Ascending aorta (tissue), 2 donors: Measurements from ENCODE around the gene DDX24. TPM values are rescaled to one million over a fixed set of nuclear protein-coding genes. Genes with fewer than 3 reads are reported as not detected.
"Not testable (repeated sequence)": the region's sequence is repeated elsewhere in the genome, so short reads cannot be mapped to it uniquely, and the experiment has no call there.

Experiments used
- DNase-seq, 2 donors: peaks; one replicate each; pipeline ENCODE4 v3.0.0-alpha.2; 2019; ENCODE audit warnings: low spot score in 2 of 2
- H3K27ac ChIP-seq, 2 donors: fragments of 200-600 bp; sonication (generic); one replicate each; pipeline ENCODE4 v1.5.1; 2016 to 2017; ENCODE audit warnings: mild to moderate bottlenecking in 1 of 2
- H3K27me3 ChIP-seq: fragments of 200-600 bp; sonication (generic); one replicate; pipeline ENCODE4 v1.5.1; 2017
- H3K36me3 ChIP-seq, 2 donors: fragments of 200-600 bp; sonication (generic); one replicate each; pipeline ENCODE4 v1.5.1; 2016
- H3K4me1 ChIP-seq, 2 donors: fragments of 200-600 bp; sonication (generic); one replicate each; pipeline ENCODE4 v1.5.1; 2016 to 2017; ENCODE audit warnings: mild to moderate bottlenecking in 1 of 2
- H3K4me3 ChIP-seq, 2 donors: fragments of 200-600 bp; sonication (generic); one replicate each; pipeline ENCODE4 v1.5.1; 2016 to 2017; ENCODE audit warnings: mild to moderate bottlenecking in 1 of 2
- H3K9me3 ChIP-seq, 2 donors: fragments of 200-600 bp; sonication (generic); one replicate each; pipeline ENCODE4 v1.5.1; 2016
- CTCF ChIP-seq, 3 experiments: fragments of 200-600 bp in 2 of 3; fragments of 450-650 bp in 1 of 3; sonication (generic) in 2 of 3; IDR thresholded peaks; one replicate each; pipeline ENCODE4 v1.5.1; 2016 to 2019; ENCODE audit warnings: antibody characterized with exemption in 3 of 3, mild to moderate bottlenecking in 1 of 3, moderate library complexity in 1 of 3
- intact Hi-C: fragments of 100-400 bp; cut with DNase I; formaldehyde crosslinking; loops from one replicate; pipeline ENCODE4 v1.15.1; 2023
- total RNA-seq: library from RNA; depleted of rRNA; stranded (reverse); fragments of >200 nt; gene quantifications from one replicate; pipeline ENCODE4 v1.1.0, GENCODE V29; 2016

DDX24 gene
- total RNA-seq, 1 donor from 2014 or later, result 104 TPM

DNA sequence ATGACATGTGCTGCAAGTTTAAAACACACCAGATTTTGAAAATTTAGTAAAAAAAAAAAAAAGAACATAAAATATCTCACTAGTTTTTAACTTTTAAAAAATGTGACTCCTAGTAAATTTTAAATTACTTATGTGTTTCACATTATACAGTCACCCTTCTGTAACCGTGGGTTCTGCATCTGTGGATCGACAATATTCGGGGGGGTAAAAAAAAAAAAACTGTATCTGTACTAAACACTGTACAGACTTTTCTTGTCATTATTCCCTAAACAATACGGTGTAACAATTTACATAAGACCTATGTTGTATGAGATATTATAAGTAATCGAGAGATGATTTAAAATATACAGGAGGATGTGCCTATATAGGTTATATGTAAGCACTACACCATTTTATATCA, 3.2 kb downstream of the DDX24 start:
- Histone ChIP-seq H3K4me1 (peaks cover 6 to 30% of the 10 kb centered on the region in 2 donors), H3K9me3 (peaks cover 7 to 31% of the 10 kb centered on the region in 2 donors), H3K36me3 (peaks cover 0 to 31% of the 10 kb centered on the region in 2 donors), H3K4me3 (peak overlapping the region; percentile 72 to 98), H3K27me3 (no peaks in the 10 kb centered on the region), H3K27ac (no peak overlapping the region)
- intact Hi-C loops, result no loop called here
- no peak for TF ChIP-seq CTCF (IDR thresholded peaks at IDR 0.05)
- DNase-seq, result no peak

- Histone ChIP-seq H3K4me1 (peaks cover 6 to 30% of the 10 kb centered on the region in 2 donors), H3K9me3 (peaks cover 7 to 33% of the 10 kb centered on the region in 2 donors), H3K36me3 (peaks cover 0 to 31% of the 10 kb centered on the region in 2 donors), H3K27me3 (no peaks in the 10 kb centered on the region), H3K4me3 (peak overlapping the region; percentile 72 to 98), H3K27ac (no peak overlapping the region)
- intact Hi-C loops, result no loop called here
- no peak for TF ChIP-seq CTCF (IDR thresholded peaks at IDR 0.05)
- DNase-seq, result no peak
Observed at GRCh38 chr14:94077111-94077821, 3.7 kb downstream of the DDX24 start.

GRCh38 chr14:94075008-94075407, 6.0 kb downstream of the DDX24 start:
- Histone ChIP-seq H3K36me3 (peaks cover 0 to 31% of the 10 kb centered on the region in 2 donors), H3K9me3 (peaks cover 7 to 35% of the 10 kb centered on the region in 2 donors), H3K27me3 (no peaks in the 10 kb centered on the region), H3K27ac (no peak overlapping the region), H3K4me1 (peaks cover 6 to 26% of the 10 kb centered on the region in 2 donors), H3K4me3 (no peak overlapping the region)
- intact Hi-C loops, result no loop called here
- DNase-seq, result no peak
- TF ChIP-seq CTCF (IDR thresholded peaks at IDR 0.05), result no peak

DNA sequence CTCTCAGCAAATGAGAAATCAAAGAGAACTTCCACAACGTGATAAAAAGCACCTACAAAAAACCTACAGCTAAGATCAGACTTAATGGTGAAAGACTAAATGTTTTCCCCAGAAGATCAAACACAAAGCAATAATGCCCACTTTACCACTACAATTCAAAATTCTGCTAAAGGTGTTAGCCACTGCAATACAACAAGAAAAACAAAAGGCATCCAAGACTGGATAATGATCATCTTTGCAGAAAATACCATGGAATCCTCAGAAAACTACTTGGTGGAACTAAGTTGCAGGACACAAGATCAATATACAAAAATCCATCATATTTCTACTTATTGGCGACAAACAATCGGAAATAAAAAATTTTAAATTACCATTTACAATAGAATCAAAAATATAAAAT, 6.5 kb downstream of the DDX24 start:
- Histone ChIP-seq H3K9me3 (peaks cover 7 to 38% of the 10 kb centered on the region in 2 donors), H3K36me3 (peaks cover 0 to 31% of the 10 kb centered on the region in 2 donors), H3K27ac (no peak overlapping the region), H3K4me3 (no peak overlapping the region), H3K27me3 (no peaks in the 10 kb centered on the region), H3K4me1 (peaks cover 6 to 26% of the 10 kb centered on the region in 2 donors)
- TF ChIP-seq CTCF (IDR thresholded peaks at IDR 0.05), result no peak
- no peak for DNase-seq
- intact Hi-C loops, result no loop called here

DNA sequence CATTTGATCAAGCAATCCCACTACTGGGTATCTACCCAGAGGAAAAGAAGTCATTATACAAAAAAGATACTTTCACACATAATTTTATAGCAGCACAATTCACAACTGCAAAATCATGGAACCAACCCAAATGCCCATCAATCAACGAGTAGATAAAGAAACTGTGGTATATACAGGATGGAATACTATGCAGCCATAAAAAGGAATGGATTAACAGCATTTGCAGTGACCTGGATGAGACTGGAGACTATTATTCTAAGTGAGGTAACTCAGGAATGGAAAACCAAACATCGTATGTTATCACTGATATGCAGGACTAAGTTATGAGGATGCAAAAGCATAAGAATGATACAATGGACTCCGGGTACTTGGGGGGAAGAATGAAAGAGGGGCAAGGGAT, 8.9 kb downstream of the DDX24 start:
- peaks cover 7 to 42% of the 10 kb centered on the region in 2 donors for H3K9me3 ChIP-seq
- peaks cover 0 to 16% of the 10 kb centered on the region in 2 donors for H3K36me3 ChIP-seq
- H3K27ac ChIP-seq, intact Hi-C loops, H3K27me3 ChIP-seq, H3K4me1 ChIP-seq, H3K4me3 ChIP-seq, DNase-seq: not testable (repeated sequence)

- no peak for TF ChIP-seq CTCF (IDR thresholded peaks at IDR 0.05)
- no peak for DNase-seq
- Histone ChIP-seq H3K4me1 (peaks cover 0 to 23% of the 10 kb centered on the region in 2 donors), H3K4me3 (peak overlapping the region in 1 of 2 donors; percentile 1), H3K9me3 (peaks cover 0 to 10% of the 10 kb centered on the region in 2 donors), H3K27ac (no peak overlapping the region), H3K27me3 (no peaks in the 10 kb centered on the region), H3K36me3 (peaks cover 3 to 17% of the 10 kb centered on the region in 2 donors)
- intact Hi-C loops, result no loop called here
Observed at GRCh38 chr14:94066089-94066676, 14.8 kb downstream of the DDX24 start.
